HG03139 (cell line): ENCODE data around the gene TOM1.
A peak's percentile ranks its signal among the peaks of the same experiment; 100 is the strongest.

Experiments used
- ATAC-seq: cut with Tn5 transposase; IDR thresholded peaks from one replicate; pipeline ENCODE4 v1.9.1; 2021; ENCODE audit not compliant: unreplicated experiment

The TOM1 gene

DNA sequence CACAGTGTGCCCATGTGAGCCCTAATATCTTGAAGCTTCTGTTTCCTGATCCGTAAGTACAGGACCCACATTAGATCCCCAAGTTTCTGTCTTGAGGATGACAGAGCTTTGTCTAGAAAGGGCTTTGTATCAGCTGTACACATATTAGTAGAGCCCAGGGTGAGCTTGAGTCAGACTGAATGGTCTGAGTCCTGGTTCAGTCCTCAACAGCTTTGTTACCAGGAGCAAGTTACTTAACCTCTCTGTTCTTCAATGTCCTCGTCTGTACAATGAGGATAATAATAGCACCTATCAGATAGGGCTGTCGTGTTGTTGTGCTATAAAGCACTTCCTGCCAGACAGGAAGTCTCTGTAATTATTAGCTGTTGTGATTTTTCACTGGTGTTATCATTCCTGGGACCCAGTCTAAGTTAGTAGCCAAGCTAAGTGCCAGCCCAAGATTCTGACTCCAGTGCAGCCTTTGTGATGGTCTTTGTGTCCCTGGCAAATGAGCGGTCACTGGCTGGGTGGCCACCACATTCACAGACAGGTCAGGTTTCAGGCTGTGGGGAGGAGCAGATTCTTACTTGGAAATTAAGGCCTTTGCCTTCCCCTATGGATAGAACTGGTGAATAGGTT is 6.8 kb downstream of the TOM1 start:
- ATAC-seq: no peak

- no peak for ATAC-seq
Measured at GRCh38 chr22:35307372-35307771, 7.7 kb downstream of the TOM1 start.

DNA sequence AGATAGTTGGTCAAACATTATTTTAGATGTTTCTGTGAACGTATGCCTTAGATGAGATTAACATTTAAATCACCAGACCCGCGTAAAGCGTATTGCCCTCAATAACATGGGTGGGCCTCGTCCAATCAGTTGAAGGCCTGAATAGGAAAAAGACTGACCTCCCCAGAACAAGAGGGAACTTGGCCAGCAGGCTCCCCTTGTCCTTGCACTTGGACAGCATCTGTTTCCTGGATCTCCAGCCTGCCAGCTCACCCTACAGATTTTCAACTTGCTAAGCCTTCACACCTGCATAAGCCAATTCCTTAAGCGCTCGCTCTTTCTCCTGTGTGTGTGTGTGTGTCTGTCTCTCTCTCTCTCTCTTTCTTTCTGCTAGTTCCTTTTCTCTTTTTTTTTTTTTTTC is 8.2 kb downstream of the TOM1 start:
- ATAC-seq: no peak

DNA sequence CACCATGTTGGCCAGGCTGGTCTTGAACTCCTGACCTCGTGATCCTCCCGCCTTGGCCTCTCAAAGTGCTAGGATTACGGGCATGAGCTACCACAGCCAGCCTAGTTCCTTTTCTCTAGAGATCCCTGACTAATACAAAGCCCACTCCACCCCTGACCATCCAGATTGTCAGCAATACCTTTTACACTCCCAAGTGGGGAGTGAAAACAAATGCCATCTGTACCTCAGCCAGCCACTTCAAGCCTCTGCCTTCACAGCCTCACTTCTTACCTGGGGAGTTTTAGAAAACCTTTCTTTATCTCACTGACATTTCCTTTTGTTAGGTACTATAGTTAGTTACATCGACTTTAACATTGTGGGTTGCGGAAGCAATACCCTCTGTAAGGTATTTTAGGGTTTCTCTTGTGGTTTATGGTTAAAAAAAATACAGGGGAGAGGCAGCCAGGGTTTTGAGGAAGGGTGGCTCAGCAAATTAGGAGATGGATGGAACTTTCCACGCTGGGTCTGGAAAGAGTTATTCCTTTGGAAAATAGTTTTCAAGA is 8.9 kb downstream of the TOM1 start:
- ATAC-seq: peak; percentile 42

GRCh38 chr22:35310556-35311550 is 11.2 kb downstream of the TOM1 start:
- ATAC-seq: no peak

GRCh38 chr22:35311551-35311999 is 11.9 kb downstream of the TOM1 start:
- ATAC-seq: no peak

DNA sequence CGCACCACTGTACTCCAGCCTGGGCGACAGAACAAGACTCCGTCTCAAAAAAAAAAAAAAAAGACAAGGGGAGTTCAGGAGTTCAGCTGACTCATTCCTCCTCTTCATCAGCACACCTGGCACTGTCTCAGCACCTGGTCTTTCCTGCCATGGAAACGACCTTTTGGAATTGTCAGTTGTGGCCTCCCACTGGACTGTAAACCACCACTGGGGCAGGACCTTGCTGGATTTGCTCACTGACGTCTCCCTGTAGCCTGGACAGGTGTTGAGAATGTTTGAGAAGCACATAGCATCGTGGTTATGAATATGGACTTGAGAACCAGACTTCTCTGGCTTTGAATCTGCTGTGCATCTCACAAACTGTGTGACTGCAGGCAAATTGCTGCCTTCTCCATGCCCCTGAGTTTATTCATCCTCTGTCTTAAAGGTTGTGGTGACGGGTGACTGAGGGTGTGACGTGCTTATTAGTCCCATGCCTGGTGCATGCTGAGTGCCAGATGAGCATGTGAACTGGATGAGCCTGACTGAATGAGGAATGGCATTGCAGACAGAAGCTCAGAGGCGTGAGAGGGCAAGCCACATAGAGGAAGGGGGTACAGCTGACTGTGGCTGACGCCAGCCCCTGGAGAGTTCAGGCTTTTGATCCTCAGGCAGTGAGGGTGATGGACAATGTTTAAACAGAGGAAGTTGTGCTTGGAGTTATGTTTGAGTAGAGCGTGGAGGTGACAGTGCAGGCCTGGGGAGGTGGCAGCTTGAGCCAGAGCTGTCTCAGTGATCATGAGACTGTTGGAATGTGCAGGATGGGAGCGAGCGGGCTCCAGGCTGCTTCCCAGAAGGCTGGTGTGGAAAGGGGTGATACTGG is 12.7 kb downstream of the TOM1 start:
- ATAC-seq: no peak

- no peak for ATAC-seq
Measured at GRCh38 chr22:35313311-35314121, 13.8 kb downstream of the TOM1 start.

- ATAC-seq: no peak
Measured at GRCh38 chr22:35314161-35314942, 14.7 kb downstream of the TOM1 start.

DNA sequence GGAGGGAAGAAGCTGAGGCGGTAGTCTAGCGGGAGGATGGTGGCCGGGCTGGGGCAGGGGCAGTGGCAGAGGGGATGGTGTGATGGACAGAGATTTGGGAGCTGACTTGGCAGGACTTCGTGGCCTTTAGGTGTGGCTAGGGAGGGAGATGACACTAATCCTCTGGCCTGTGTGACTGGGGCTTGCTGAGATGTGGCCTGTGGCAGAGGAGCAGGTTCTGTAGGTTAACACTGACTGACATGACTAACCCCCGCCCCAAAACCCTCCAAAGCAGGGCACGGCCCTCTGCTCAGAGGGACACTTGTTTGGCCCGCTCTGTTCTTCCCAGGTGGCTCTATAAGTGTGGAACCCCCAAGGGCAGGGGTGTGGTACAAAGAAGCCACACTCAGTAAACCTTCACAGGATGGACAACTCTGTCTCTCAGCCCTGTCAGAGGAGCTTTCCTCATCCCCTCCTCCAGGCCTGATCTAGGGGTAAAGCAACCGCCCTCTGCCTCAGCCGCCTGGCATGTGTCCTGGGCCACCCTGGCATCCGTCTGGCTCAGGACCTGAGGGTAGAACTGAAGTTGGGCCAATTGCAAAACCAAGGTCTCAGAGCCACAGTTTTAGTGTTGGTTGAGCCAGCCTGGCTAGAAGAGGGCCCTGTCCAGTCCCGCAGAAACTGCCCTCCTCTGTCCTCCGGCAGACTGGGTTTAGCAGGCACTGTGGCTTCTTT is 15.6 kb downstream of the TOM1 start:
- no peak for ATAC-seq

GRCh38 chr22:35315855-35316745 is 16.4 kb downstream of the TOM1 start:
- ATAC-seq: no peak

GRCh38 chr22:35316751-35317150 is 17.1 kb downstream of the TOM1 start:
- ATAC-seq: no peak

GRCh38 chr22:35317680-35318290 is 18.1 kb downstream of the TOM1 start:
- no peak for ATAC-seq

- ATAC-seq: no peak
Measured at GRCh38 chr22:35318346-35319215, 18.9 kb downstream of the TOM1 start.

DNA sequence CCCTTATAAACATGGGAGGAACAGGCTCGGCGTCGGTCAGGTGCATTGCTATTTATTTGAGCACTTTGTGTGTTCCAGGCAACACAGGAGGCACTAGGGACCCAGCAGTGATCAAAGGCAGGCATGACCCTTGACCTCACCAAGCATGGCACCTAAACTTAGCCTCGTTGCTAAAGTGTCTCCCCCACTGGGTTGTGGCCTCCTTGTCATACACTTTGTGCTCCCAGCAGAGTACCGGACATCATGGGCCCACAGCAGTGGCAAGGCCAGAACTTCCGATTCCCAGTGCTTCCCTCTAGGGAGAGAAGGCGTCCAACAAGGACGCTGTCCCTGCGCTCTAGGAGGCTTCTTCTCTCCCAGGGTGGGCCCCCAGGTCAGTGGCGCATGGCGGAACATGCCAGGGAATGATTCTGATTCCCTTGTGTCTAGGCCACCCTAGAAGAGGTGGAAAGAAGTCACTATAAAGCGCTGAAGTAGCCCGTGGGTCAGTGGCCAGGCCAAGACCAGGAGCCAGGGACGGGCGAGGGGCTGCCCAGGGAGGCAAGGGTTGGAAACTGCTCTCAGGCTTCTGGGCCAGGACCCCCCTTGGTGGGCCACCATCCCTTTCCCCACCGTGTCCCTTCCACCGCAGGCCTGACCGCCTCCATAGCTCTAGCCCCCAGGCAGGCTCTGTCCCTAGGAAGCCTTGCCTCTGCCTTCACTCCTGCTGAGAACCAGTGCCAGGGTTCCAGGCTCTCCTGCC is 19.7 kb downstream of the TOM1 start:
- ATAC-seq: no peak

DNA sequence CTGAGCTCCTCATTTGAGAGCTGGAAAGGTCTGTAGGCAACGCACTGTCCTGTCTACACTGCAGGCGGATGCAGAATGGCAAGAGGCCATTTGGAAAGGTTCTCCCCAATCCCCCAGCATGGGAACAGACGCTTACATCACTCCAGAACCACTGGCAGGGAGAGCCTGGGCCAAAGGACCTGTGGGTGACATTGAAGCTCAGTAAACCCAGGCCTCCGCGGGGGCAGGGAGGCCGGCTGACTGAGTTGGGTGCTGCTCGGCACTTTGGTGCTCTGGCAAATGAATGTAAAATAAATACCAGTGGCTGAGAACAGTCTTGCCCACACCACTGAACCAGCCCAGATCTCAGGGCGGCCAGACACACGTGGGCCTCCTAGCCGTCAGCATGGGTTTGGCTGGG is 22.4 kb downstream of the TOM1 start:
- no peak for ATAC-seq
